K562 (cell line): ENCODE measurements around the gene DGCR8. TPM values are rescaled to one million over a fixed set of nuclear protein-coding genes. Genes with fewer than 3 reads are reported as not detected.
A peak's percentile ranks its signal among the peaks of the same experiment; 100 is the strongest.

Experiments used
- BMI1 ChIP-seq: fragments of 150-350 bp; IDR thresholded peaks from 2 replicates; pipeline ENCODE4 v1.6.1; 2014; ENCODE audit warnings: low read length
- CBX3 ChIP-seq, 2 experiments: IDR thresholded peaks; 1 replicate in 1 of 2; 2 replicates in 1 of 2; pipeline ENCODE4 v1.6.1; 2012; ENCODE audit warnings: inconsistent platforms in 2 of 2, low read length in 2 of 2, borderline replicate concordance in 1 of 2, control low read depth in 1 of 2
- CBX5 ChIP-seq: IDR thresholded peaks from 2 replicates; pipeline ENCODE4 v1.6.1; 2014; ENCODE audit warnings: low read depth, borderline replicate concordance
- DPF2 ChIP-seq: fragments of 450-650 bp; IDR thresholded peaks from 2 replicates; pipeline ENCODE4 v1.6.1; 2016
- FOXJ2 ChIP-seq: fragments of 200-800 bp; sonication (Bioruptor generic); IDR thresholded peaks from 2 replicates; pipeline ENCODE4 v1.6.1; 2016; ENCODE audit warnings: missing genetic modification characterization, missing compliant biosample characterization
- HEY1 ChIP-seq: fragments of 250-450 bp; sonication (Bioruptor Pico); IDR thresholded peaks from 2 replicates; pipeline ENCODE4 v1.5.0; 2020; ENCODE audit warnings: mild to moderate bottlenecking, moderate library complexity, borderline replicate concordance
- KDM5B ChIP-seq: fragments of 200-600 bp; sonication (generic); IDR thresholded peaks from 2 replicates; pipeline ENCODE4 v1.6.1; 2012; ENCODE audit warnings: low read depth, mild to moderate bottlenecking, moderate library complexity, low read length, control low read depth, inconsistent platforms; ENCODE audit not compliant: insufficient replicate concordance
- PML ChIP-seq: IDR thresholded peaks from 2 replicates; pipeline ENCODE4 v1.6.1; 2012; ENCODE audit warnings: low read length, inconsistent platforms
- POLR2AphosphoS2 ChIP-seq: IDR thresholded peaks from 2 replicates; pipeline ENCODE4 v1.6.1; 2012; ENCODE audit warnings: low read length, improper control_type of control experiment
- SRSF3 ChIP-seq: fragments of 200-400 bp; formaldehyde crosslinking; IDR thresholded peaks from 2 replicates; pipeline ENCODE4 v1.6.1; 2016; ENCODE audit warnings: mild to moderate bottlenecking, low read length, moderate library complexity; ENCODE audit not compliant: insufficient read depth
- SUPT5H ChIP-seq: fragments of 450-650 bp; IDR thresholded peaks from 2 replicates; pipeline ENCODE4 v1.6.1; 2016
- polyA plus RNA-seq, 8 experiments: library from polyadenylated mRNA; depleted of rRNA in 4 of 8; stranded (reverse) in 5 of 8; unstranded in 3 of 8; fragments of >200 nt; fragmentation: Nextera tagmentation in 2 of 8; fragmentation: Illumina TruSeq in 1 of 8; extraction: Ambion mirVana in 2 of 8; extraction: Trizol in 1 of 8; gene quantifications; 2 replicates each; pipeline versions ENCODE4 v1.2.1 to v1.2.3, GENCODE V29; 2011 to 2014; ENCODE audit warnings: inconsistent platforms in 1 of 8, missing spikeins in 1 of 8
- total RNA-seq, 7 experiments: library from RNA; depleted of rRNA in 6 of 7; stranded (reverse); fragments of >200 nt in 6 of 7; fragmentation: Illumina TruSeq in 2 of 7; extraction: Trizol in 2 of 7; gene quantifications; 2 replicates each; pipeline versions ENCODE4 v1.2.1 to v1.2.3, GENCODE V29; 2011 to 2021; ENCODE audit warnings: low replicate concordance in 1 of 7
- TF ChIP-seq, protein P1 (sequence below): fragments of 450-650 bp; IDR thresholded peaks from 2 replicates; pipeline ENCODE4 v1.7.1; 2018; ENCODE audit warnings: mild to moderate bottlenecking, low read depth; ENCODE audit not compliant: partially characterized antibody
- TF ChIP-seq, protein P2 (sequence below): fragments of 200-800 bp; sonication (Bioruptor generic); IDR thresholded peaks from 2 replicates; pipeline ENCODE4 v1.6.1; 2017; ENCODE audit warnings: missing genetic modification characterization, missing compliant biosample characterization
- TF ChIP-seq, protein P3 (sequence below): fragments of 250-450 bp; sonication (Bioruptor Pico); IDR thresholded peaks from 2 replicates; pipeline ENCODE4 v1.4.0; 2020; ENCODE audit warnings: mild to moderate bottlenecking, moderate library complexity
- TF ChIP-seq, protein P4 (sequence below): sonication (generic); formaldehyde crosslinking; IDR thresholded peaks from 2 replicates; pipeline ENCODE4 v1.8.1; 2022; ENCODE audit warnings: missing genetic modification reagents
- TF ChIP-seq, protein P5 (sequence below): sonication (generic); formaldehyde crosslinking; IDR thresholded peaks from 2 replicates; pipeline ENCODE4 v1.8.0; 2022; ENCODE audit warnings: missing genetic modification reagents, mild to moderate bottlenecking, moderate library complexity, borderline replicate concordance

DGCR8 gene
- total and polyA plus RNA-seq, 9 of the 15 experiments (the other 6 are each of a cell fraction or from before 2014, with no cell fraction given) = 5.9 to 144 (median 80.1) TPM

DNA sequence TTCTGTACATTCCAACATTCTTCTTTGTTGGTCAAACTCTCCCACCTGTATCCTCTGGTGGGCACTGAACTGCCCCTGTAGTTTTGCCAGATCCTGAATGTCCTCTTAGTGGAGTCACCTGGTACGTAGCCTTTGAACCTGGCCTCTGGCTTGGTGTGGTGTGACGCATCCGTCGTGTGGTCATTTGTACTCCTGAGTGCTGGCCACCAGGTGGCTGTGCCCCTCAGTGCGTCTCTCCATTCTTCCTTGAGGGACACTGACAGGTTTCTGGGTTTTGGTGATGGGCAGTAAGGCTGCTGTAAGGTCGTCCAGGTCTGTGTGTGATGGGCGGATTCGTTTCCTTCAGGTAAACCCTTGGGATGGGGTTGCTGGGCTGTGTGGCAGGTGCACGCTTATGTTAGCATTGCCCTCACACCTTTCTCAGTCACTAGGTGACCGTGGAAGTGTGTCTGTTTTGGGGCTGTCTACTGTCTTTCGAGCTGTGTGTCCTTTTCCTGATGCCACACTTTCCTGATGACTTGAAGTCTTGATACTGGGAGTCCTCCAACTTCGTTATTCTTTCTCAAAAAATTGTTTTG, 22.3 kb downstream of the DGCR8 start (continued):
- TF ChIP-seq, protein P1, sequence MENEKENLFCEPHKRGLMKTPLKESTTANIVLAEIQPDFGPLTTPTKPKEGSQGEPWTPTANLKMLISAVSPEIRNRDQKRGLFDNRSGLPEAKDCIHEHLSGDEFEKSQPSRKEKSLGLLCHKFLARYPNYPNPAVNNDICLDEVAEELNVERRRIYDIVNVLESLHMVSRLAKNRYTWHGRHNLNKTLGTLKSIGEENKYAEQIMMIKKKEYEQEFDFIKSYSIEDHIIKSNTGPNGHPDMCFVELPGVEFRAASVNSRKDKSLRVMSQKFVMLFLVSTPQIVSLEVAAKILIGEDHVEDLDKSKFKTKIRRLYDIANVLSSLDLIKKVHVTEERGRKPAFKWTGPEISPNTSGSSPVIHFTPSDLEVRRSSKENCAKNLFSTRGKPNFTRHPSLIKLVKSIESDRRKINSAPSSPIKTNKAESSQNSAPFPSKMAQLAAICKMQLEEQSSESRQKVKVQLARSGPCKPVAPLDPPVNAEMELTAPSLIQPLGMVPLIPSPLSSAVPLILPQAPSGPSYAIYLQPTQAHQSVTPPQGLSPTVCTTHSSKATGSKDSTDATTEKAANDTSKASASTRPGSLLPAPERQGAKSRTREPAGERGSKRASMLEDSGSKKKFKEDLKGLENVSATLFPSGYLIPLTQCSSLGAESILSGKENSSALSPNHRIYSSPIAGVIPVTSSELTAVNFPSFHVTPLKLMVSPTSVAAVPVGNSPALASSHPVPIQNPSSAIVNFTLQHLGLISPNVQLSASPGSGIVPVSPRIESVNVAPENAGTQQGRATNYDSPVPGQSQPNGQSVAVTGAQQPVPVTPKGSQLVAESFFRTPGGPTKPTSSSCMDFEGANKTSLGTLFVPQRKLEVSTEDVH = no peak
- TF ChIP-seq SRSF3 (0 out of 2 replicates have a peak, but pooled peaks have one; percentile 86), CBX3 (IDR thresholded peaks at IDR 0.05; ENCODE audit: borderline replicate concordance in 1 of 2, low read length in 2 of 2) (no peak), DPF2 (no peak), POLR2AphosphoS2 (0 out of 2 replicates have a peak, but pooled peaks have one; percentile 30), HEY1 (CRISPR knock-in tag) (no peak), CBX5 (no peak), BMI1 (no peak), SUPT5H (0 out of 2 replicates have a peak, but pooled peaks have one; percentile 24), PML (0 out of 2 replicates have a peak, but pooled peaks have one; percentile 8), FOXJ2 (no peak), KDM5B (peak; percentile 56)
- TF ChIP-seq, protein P2, sequence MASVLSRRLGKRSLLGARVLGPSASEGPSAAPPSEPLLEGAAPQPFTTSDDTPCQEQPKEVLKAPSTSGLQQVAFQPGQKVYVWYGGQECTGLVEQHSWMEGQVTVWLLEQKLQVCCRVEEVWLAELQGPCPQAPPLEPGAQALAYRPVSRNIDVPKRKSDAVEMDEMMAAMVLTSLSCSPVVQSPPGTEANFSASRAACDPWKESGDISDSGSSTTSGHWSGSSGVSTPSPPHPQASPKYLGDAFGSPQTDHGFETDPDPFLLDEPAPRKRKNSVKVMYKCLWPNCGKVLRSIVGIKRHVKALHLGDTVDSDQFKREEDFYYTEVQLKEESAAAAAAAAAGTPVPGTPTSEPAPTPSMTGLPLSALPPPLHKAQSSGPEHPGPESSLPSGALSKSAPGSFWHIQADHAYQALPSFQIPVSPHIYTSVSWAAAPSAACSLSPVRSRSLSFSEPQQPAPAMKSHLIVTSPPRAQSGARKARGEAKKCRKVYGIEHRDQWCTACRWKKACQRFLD (CRISPR knock-in tag) = no peak
- TF ChIP-seq, protein P3, sequence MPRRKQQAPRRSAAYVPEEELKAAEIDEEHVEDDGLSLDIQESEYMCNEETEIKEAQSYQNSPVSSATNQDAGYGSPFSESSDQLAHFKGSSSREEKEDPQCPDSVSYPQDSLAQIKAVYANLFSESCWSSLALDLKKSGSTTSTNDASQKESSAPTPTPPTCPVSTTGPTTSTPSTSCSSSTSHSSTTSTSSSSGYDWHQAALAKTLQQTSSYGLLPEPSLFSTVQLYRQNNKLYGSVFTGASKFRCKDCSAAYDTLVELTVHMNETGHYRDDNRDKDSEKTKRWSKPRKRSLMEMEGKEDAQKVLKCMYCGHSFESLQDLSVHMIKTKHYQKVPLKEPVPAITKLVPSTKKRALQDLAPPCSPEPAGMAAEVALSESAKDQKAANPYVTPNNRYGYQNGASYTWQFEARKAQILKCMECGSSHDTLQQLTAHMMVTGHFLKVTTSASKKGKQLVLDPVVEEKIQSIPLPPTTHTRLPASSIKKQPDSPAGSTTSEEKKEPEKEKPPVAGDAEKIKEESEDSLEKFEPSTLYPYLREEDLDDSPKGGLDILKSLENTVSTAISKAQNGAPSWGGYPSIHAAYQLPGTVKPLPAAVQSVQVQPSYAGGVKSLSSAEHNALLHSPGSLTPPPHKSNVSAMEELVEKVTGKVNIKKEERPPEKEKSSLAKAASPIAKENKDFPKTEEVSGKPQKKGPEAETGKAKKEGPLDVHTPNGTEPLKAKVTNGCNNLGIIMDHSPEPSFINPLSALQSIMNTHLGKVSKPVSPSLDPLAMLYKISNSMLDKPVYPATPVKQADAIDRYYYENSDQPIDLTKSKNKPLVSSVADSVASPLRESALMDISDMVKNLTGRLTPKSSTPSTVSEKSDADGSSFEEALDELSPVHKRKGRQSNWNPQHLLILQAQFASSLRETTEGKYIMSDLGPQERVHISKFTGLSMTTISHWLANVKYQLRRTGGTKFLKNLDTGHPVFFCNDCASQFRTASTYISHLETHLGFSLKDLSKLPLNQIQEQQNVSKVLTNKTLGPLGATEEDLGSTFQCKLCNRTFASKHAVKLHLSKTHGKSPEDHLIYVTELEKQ = no peak
- TF ChIP-seq, protein P4, sequence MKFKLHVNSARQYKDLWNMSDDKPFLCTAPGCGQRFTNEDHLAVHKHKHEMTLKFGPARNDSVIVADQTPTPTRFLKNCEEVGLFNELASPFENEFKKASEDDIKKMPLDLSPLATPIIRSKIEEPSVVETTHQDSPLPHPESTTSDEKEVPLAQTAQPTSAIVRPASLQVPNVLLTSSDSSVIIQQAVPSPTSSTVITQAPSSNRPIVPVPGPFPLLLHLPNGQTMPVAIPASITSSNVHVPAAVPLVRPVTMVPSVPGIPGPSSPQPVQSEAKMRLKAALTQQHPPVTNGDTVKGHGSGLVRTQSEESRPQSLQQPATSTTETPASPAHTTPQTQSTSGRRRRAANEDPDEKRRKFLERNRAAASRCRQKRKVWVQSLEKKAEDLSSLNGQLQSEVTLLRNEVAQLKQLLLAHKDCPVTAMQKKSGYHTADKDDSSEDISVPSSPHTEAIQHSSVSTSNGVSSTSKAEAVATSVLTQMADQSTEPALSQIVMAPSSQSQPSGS (CRISPR knock-in tag) = 0 out of 2 replicates have a peak, but pooled peaks have one; percentile 36
- TF ChIP-seq, protein P5, sequence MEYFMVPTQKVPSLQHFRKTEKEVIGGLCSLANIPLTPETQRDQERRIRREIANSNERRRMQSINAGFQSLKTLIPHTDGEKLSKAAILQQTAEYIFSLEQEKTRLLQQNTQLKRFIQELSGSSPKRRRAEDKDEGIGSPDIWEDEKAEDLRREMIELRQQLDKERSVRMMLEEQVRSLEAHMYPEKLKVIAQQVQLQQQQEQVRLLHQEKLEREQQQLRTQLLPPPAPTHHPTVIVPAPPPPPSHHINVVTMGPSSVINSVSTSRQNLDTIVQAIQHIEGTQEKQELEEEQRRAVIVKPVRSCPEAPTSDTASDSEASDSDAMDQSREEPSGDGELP = no peak
